ENCODE data around the gene SH3PXD2B.
"Not testable (repeated sequence)": the region's sequence is repeated elsewhere in the genome, so short reads cannot be mapped to it uniquely, and the experiment has no call there.

The SH3PXD2B gene

GRCh38 chr5:172403189-172403796 lies 51.0 kb downstream of the SH3PXD2B start:
- no peak for DNase-seq (ENCODE audit: low spot score)
- TF ChIP-seq CTCF (IDR thresholded peaks at IDR 0.05; ENCODE audit: extremely low read depth, missing control alignments), result no peak

GRCh38 chr5:172402531-172403188 lies 51.7 kb downstream of the SH3PXD2B start:
- DNase-seq (ENCODE audit: low spot score), result no peak
- no peak for TF ChIP-seq CTCF (IDR thresholded peaks at IDR 0.05; ENCODE audit: extremely low read depth, missing control alignments)

- DNase-seq (ENCODE audit: low spot score), result not testable (repeated sequence)
Measured at GRCh38 chr5:172402031-172402430, 52.3 kb downstream of the SH3PXD2B start.

GRCh38 chr5:172399826-172400225 lies 54.5 kb downstream of the SH3PXD2B start:
- no peak for TF ChIP-seq CTCF (IDR thresholded peaks at IDR 0.05; ENCODE audit: extremely low read depth, missing control alignments)
- DNase-seq (ENCODE audit: low spot score), result no peak

- TF ChIP-seq CTCF (IDR thresholded peaks at IDR 0.05; ENCODE audit: extremely low read depth, missing control alignments), result no peak
- no peak for DNase-seq (ENCODE audit: low spot score)
Measured at GRCh38 chr5:172399336-172399735, 55.0 kb downstream of the SH3PXD2B start.

- not testable (repeated sequence) for DNase-seq (ENCODE audit: low spot score)
Measured at GRCh38 chr5:172398645-172399044, 55.7 kb downstream of the SH3PXD2B start.

GRCh38 chr5:172396994-172397393 lies 57.3 kb downstream of the SH3PXD2B start:
- DNase-seq (ENCODE audit: low spot score), result not testable (repeated sequence)

- no peak for TF ChIP-seq CTCF (IDR thresholded peaks at IDR 0.05; ENCODE audit: extremely low read depth, missing control alignments)
- DNase-seq (ENCODE audit: low spot score), result no peak
Measured at GRCh38 chr5:172396220-172396619, 58.1 kb downstream of the SH3PXD2B start.

- TF ChIP-seq CTCF (IDR thresholded peaks at IDR 0.05; ENCODE audit: extremely low read depth, missing control alignments), result no peak
- no peak for DNase-seq (ENCODE audit: low spot score)
Measured at GRCh38 chr5:172395483-172395882, 58.8 kb downstream of the SH3PXD2B start.
